K562 (cell line): ENCODE results near the gene KLHL22. TPM values are rescaled to one million over a fixed set of nuclear protein-coding genes. Genes with fewer than 3 reads are reported as not detected.

Experiments used
- BHLHE40 ChIP-seq: IDR thresholded peaks from 2 replicates; pipeline ENCODE4 v1.6.1; 2011; ENCODE audit warnings: low read length, improper control_type of control experiment
- E2F3 ChIP-seq: fragments of 250-450 bp; sonication (Bioruptor Pico); IDR thresholded peaks from 2 replicates; pipeline ENCODE4 v1.4.0; 2020; ENCODE audit warnings: mild to moderate bottlenecking
- E2F5 ChIP-seq: sonication (generic); formaldehyde crosslinking; IDR thresholded peaks from 2 replicates; pipeline ENCODE4 v1.8.0; 2022; ENCODE audit warnings: mild to moderate bottlenecking, missing genetic modification reagents
- E2F6 ChIP-seq, 2 experiments: IDR thresholded peaks; 2 replicates each; pipeline ENCODE4 v1.6.1; 2011; ENCODE audit warnings: borderline replicate concordance in 1 of 2, control low read depth in 1 of 2, low read depth in 1 of 2, low read length in 1 of 2, mild to moderate bottlenecking in 1 of 2, mixed read lengths in 1 of 2, moderate library complexity in 1 of 2; ENCODE audit not compliant: insufficient read depth in 1 of 2, insufficient read length in 1 of 2, poor library complexity in 1 of 2, severe bottlenecking in 1 of 2; ENCODE audit errors: extremely low read depth in 1 of 2
- ELF4 ChIP-seq: fragments of 450-650 bp; formaldehyde crosslinking; IDR thresholded peaks from 2 replicates; pipeline ENCODE4 v1.4.0; 2022; ENCODE audit warnings: missing genetic modification characterization
- ETS2 ChIP-seq: IDR thresholded peaks from 2 replicates; pipeline ENCODE4 v1.6.1; 2016; ENCODE audit warnings: borderline replicate concordance, missing genetic modification characterization, mild to moderate bottlenecking, moderate library complexity, missing compliant biosample characterization; ENCODE audit not compliant: poor library complexity, severe bottlenecking
- GABPA ChIP-seq: fragments of 200-800 bp; sonication (Bioruptor generic); conservative IDR thresholded peaks from 2 replicates; pipeline ENCODE4 v1.6.1; 2016; ENCODE audit warnings: low read depth, missing genetic modification characterization, missing compliant biosample characterization
- HOXB6 ChIP-seq: fragments of 250-450 bp; sonication (Bioruptor Pico); IDR thresholded peaks from 2 replicates; pipeline ENCODE4 v1.5.1; 2022; ENCODE audit warnings: mild to moderate bottlenecking, borderline replicate concordance
- MAZ ChIP-seq, 2 experiments: fragments of 450-650 bp in 1 of 2; sonication (generic) in 1 of 2; formaldehyde crosslinking; IDR thresholded peaks in 1 of 2; conservative IDR thresholded peaks in 1 of 2; 2 replicates each; pipeline versions ENCODE4 v1.4.0 to v1.5.0; 2020; ENCODE audit warnings: mild to moderate bottlenecking in 1 of 2, missing genetic modification reagents in 1 of 2
- NKRF ChIP-seq: fragments of 450-650 bp; IDR thresholded peaks from 2 replicates; pipeline ENCODE4 v1.6.1; 2016; ENCODE audit warnings: borderline replicate concordance
- PHB2 ChIP-seq: fragments of 450-650 bp; IDR thresholded peaks from 2 replicates; pipeline ENCODE4 v1.6.1; 2017; ENCODE audit warnings: low read depth
- PTBP1 ChIP-seq: fragments of 200-400 bp; formaldehyde crosslinking; IDR thresholded peaks from 2 replicates; pipeline ENCODE4 v1.6.1; 2017; ENCODE audit warnings: low read depth, low read length
- RFX5 ChIP-seq: IDR thresholded peaks from 2 replicates; pipeline ENCODE4 v1.6.1; 2011; ENCODE audit warnings: low read depth, mild to moderate bottlenecking, improper control_type of control experiment, low read length
- SAFB2 ChIP-seq: fragments of 200-400 bp; formaldehyde crosslinking; IDR thresholded peaks from 2 replicates; pipeline ENCODE4 v1.6.1; 2018; ENCODE audit warnings: borderline replicate concordance, low read length, low read depth, moderate library complexity; ENCODE audit not compliant: severe bottlenecking
- SIX5 ChIP-seq, 2 experiments: IDR thresholded peaks; 2 replicates each; pipeline ENCODE4 v1.6.1; 2011; ENCODE audit warnings: low read length in 2 of 2, borderline replicate concordance in 1 of 2, low read depth in 1 of 2, mild to moderate bottlenecking in 1 of 2, moderate library complexity in 1 of 2; ENCODE audit not compliant: insufficient read depth in 1 of 2
- SNIP1 ChIP-seq: fragments of 450-650 bp; IDR thresholded peaks from 2 replicates; pipeline ENCODE4 v1.7.1; 2017; ENCODE audit warnings: low read depth, mild to moderate bottlenecking
- STAT5A ChIP-seq: IDR thresholded peaks from 2 replicates; pipeline ENCODE4 v1.6.1; 2012; ENCODE audit warnings: low read length, inconsistent platforms, borderline replicate concordance
- ZNF12 ChIP-seq: sonication (generic); formaldehyde crosslinking; IDR thresholded peaks from 2 replicates; pipeline ENCODE4 v1.4.0; 2020; ENCODE audit warnings: mild to moderate bottlenecking, missing genetic modification reagents
- ZNF184 ChIP-seq: sonication (generic); formaldehyde crosslinking; IDR thresholded peaks from 2 replicates; pipeline ENCODE4 v1.5.0; 2020; ENCODE audit warnings: missing genetic modification reagents
- ZNF197 ChIP-seq: fragments of 200-800 bp; sonication (Bioruptor generic); IDR thresholded peaks from 2 replicates; pipeline ENCODE4 v1.6.1; 2016; ENCODE audit warnings: low read depth, missing genetic modification characterization, missing compliant biosample characterization
- ZNF239 ChIP-seq: fragments of 250-450 bp; sonication (Bioruptor Pico); IDR thresholded peaks from 2 replicates; pipeline ENCODE4 v1.4.0; 2020; ENCODE audit warnings: mild to moderate bottlenecking
- ZNF253 ChIP-seq: fragments of 250-450 bp; sonication (Bioruptor Pico); conservative IDR thresholded peaks from 2 replicates; pipeline ENCODE4 v1.6.1; 2021; ENCODE audit warnings: mild to moderate bottlenecking
- polyA plus RNA-seq, 8 experiments: library from polyadenylated mRNA; depleted of rRNA in 4 of 8; stranded (reverse) in 5 of 8; unstranded in 3 of 8; fragments of >200 nt; fragmentation: Nextera tagmentation in 2 of 8; fragmentation: Illumina TruSeq in 1 of 8; extraction: Ambion mirVana in 2 of 8; extraction: Trizol in 1 of 8; gene quantifications; 2 replicates each; pipeline versions ENCODE4 v1.2.1 to v1.2.3, GENCODE V29; 2011 to 2014; ENCODE audit warnings: inconsistent platforms in 1 of 8, missing spikeins in 1 of 8
- total RNA-seq, 7 experiments: library from RNA; depleted of rRNA in 6 of 7; stranded (reverse); fragments of >200 nt in 6 of 7; fragmentation: Illumina TruSeq in 2 of 7; extraction: Trizol in 2 of 7; gene quantifications; 2 replicates each; pipeline versions ENCODE4 v1.2.1 to v1.2.3, GENCODE V29; 2011 to 2021; ENCODE audit warnings: low replicate concordance in 1 of 7
- TF ChIP-seq, protein P1 (sequence below): fragments of 250-450 bp; sonication (Bioruptor Pico); IDR thresholded peaks from 2 replicates; pipeline ENCODE4 v1.5.1; 2021; ENCODE audit warnings: mild to moderate bottlenecking

KLHL22 gene
- total and polyA plus RNA-seq, 9 of the 15 experiments (the other 6 are each of a cell fraction or from before 2014, with no cell fraction given): 1.3 to 25.6 (median 15.2) TPM

GRCh38 chr22:20418211-20418788, 77.3 kb downstream of the KLHL22 start (continued):
- TF ChIP-seq ZNF253 (CRISPR knock-in tag) (no peak), MAZ (CRISPR knock-in tag; conservative IDR thresholded peaks at IDR 0.05 in 1 of 2, IDR thresholded peaks at IDR 0.05 in 1 of 2) (peak; percentile 95 to 97), ZNF184 (CRISPR knock-in tag) (no peak; the same call in 1 of the 2 replicates), STAT5A (no peak; the same call in 1 of the 2 replicates), E2F6 (IDR thresholded peaks at IDR 0.05; ENCODE audit: borderline replicate concordance in 1 of 2, extremely low read depth in 1 of 2, insufficient read depth in 1 of 2, insufficient read length in 1 of 2, low read depth in 1 of 2, low read length in 1 of 2, poor library complexity in 1 of 2, severe bottlenecking in 1 of 2) (peak; percentile 74 to 89), NKRF (no peak; the same call in 1 of the 2 replicates), ETS2 (tag) (peak; percentile 13), E2F3 (CRISPR knock-in tag) (0 out of 2 replicates have a peak, but pooled peaks have one; percentile 72), ZNF12 (CRISPR knock-in tag) (no peak), PTBP1 (no peak), RFX5 (no peak; the same call in 1 of the 2 replicates), E2F5 (CRISPR knock-in tag) (peak; percentile 51; the same call in 1 of the 2 replicates), SIX5 (IDR thresholded peaks at IDR 0.05; ENCODE audit: borderline replicate concordance in 1 of 2, insufficient read depth in 1 of 2, low read depth in 1 of 2, low read length in 2 of 2) (no peak), ZNF197 (CRISPR knock-in tag) (no peak), PHB2 (no peak), GABPA (tag) (peak; percentile 46), SAFB2 (no peak), SNIP1 (no peak), BHLHE40 (peak; percentile 97), ZNF239 (CRISPR knock-in tag) (no peak), HOXB6 (CRISPR knock-in tag) (no peak; the same call in 1 of the 2 replicates), ELF4 (CRISPR knock-in tag) (0 out of 2 replicates have a peak, but pooled peaks have one; percentile 69)
- TF ChIP-seq, protein P1, sequence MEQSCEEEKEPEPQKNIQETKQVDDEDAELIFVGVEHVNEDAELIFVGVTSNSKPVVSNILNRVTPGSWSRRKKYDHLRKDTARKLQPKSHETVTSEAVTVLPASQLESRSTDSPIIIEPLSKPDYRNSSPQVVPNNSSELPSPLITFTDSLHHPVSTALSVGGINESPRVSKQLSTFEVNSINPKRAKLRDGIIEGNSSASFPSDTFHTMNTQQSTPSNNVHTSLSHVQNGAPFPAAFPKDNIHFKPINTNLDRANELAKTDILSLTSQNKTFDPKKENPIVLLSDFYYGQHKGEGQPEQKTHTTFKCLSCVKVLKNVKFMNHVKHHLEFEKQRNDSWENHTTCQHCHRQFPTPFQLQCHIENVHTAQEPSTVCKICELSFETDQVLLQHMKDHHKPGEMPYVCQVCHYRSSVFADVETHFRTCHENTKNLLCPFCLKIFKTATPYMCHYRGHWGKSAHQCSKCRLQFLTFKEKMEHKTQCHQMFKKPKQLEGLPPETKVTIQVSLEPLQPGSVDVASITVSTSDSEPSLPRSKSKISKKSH (CRISPR knock-in tag): no peak
